Psoas muscle (tissue), 8 donors: ENCODE measurements around the gene QSOX2. TPM values are rescaled to one million over a fixed set of nuclear protein-coding genes. Genes with fewer than 3 reads are reported as not detected.

Experiments
- ATAC-seq, 4 donors: fragments of 200-7000 bp; cut with Tn5 transposase; one replicate each; pipeline ENCODE4 v1.9.1; 2020; ENCODE audit warnings: moderate library complexity in 3 of 4, mild to moderate bottlenecking in 2 of 4
- DNase-seq, 2 donors: peaks; one replicate each; pipeline ENCODE4 v3.0.0-alpha.2; 2020
- H3K27ac ChIP-seq: fragments of 200-600 bp; one replicate; pipeline ENCODE4 v1.8.0; 2022
- H3K27me3 ChIP-seq, 3 donors: fragments of 200-600 bp in 1 of 3; one replicate each; pipeline versions ENCODE4 v1.6.1 to v1.8.0; 2013 to 2022; ENCODE audit warnings: low read length in 2 of 3, mild to moderate bottlenecking in 2 of 3, moderate library complexity in 1 of 3; ENCODE audit not compliant: insufficient read depth in 3 of 3
- H3K36me3 ChIP-seq, 2 donors: fragments of 200-600 bp in 1 of 2; one replicate each; pipeline versions ENCODE4 v1.6.1 to v1.8.0; 2013 to 2022; ENCODE audit warnings: low read depth in 1 of 2, mild to moderate bottlenecking in 1 of 2, moderate library complexity in 1 of 2; ENCODE audit not compliant: insufficient read depth in 1 of 2
- H3K4me1 ChIP-seq: fragments of 200-600 bp; one replicate; pipeline ENCODE4 v1.8.0; 2022
- H3K4me3 ChIP-seq: fragments of 200-600 bp; one replicate; pipeline ENCODE4 v1.8.0; 2022; ENCODE audit warnings: mild to moderate bottlenecking
- H3K9me3 ChIP-seq: fragments of 200-600 bp; one replicate; pipeline ENCODE4 v1.8.0; 2022
- CTCF ChIP-seq: fragments of 200-600 bp; IDR thresholded peaks from one replicate; pipeline ENCODE4 v1.8.0; 2022; ENCODE audit warnings: antibody characterized with exemption
- WGBS, 3 donors: extraction: QIAGEN DNeasy Blood & Tissue Kit; methylation state at CpG; one replicate each; pipeline versions ENCODE4 v1.1.6 to v1.1.7; 2013; 5-methylcytosine and 5-hydroxymethylcytosine counted together
- intact Hi-C, 2 donors: fragments of 100-400 bp; cut with DNase I; formaldehyde crosslinking; loops; one replicate each; pipeline versions ENCODE4 v1.11.0 to v1.14.2; 2022
- polyA plus RNA-seq, 3 donors: library from polyadenylated mRNA; stranded (reverse); fragments of 200-250 nt; gene quantifications; one replicate each; pipeline ENCODE4 v1.2.3, GENCODE V29; 2013
- total RNA-seq, 4 donors: library from RNA; stranded (reverse); fragmentation: NEBNext Ultra II Directional in 2 of 4; extraction: Animal tissue kit (Norgen Biotek cat#: 25700) in 2 of 4; gene quantifications; one replicate each; pipeline versions ENCODE4 v1.2.1 to v1.2.4, GENCODE V29; 2021 to 2023
- donor health status: healthy with polysubstance abuse.
- donor health status: DM: no; HTN: no; CAD: no; lungs with moderate emphysema.
- donor health status: Bipolar disorder and iron deficiency.
- donor health status: healthy.
- donor health status: DM: yes; HTN: yes; CAD: no.
- donor health status: DM: no; HTN: no; CAD: no.
- donor health status: DM: no; HTN: no; CAD: no.
- donor health status: DM: yes; HTN: yes; CAD: no.

The QSOX2 gene
- total and polyA plus RNA-seq, 7 donors: 3.6 to 7.5 (median 5.6) TPM

GRCh38 chr9:136265561-136266355 lies 20.1 kb upstream of the QSOX2 start:
- no peak overlapping the region for H3K27ac ChIP-seq
- WGBS, 3 donors: 85 to 86% (median 85%) methylated on average over 17 of the region's 17 CpGs
- no peaks in the 10 kb centered on the region for H3K9me3 ChIP-seq
- DNase-seq (no peak), ATAC-seq (no peak)
- TF ChIP-seq CTCF: no peak
- no peaks in the 10 kb centered on the region for H3K36me3 ChIP-seq
- no peak overlapping the region for H3K4me3 ChIP-seq
- no peaks in the 10 kb centered on the region for H3K4me1 ChIP-seq
- peaks cover 0 to 56% (median 0%) of the 10 kb centered on the region in 3 donors for H3K27me3 ChIP-seq
- intact Hi-C loops: no loop called here

GRCh38 chr9:136264441-136265405 lies 19.1 kb upstream of the QSOX2 start:
- Histone ChIP-seq H3K27ac (no peak overlapping the region), H3K4me1 (no peaks in the 10 kb centered on the region), H3K9me3 (no peaks in the 10 kb centered on the region), H3K4me3 (no peak overlapping the region), H3K36me3 (no peaks in the 10 kb centered on the region), H3K27me3 (peaks cover 0 to 49% (median 0%) of the 10 kb centered on the region in 3 donors)
- no peak for DNase-seq
- TF ChIP-seq CTCF: no peak
- 81 to 82% (median 81%) methylated on average over 23 to 24 of the region's 24 CpGs for WGBS, 3 donors
- intact Hi-C loops: no loop called here
- ATAC-seq: no peak

GRCh38 chr9:136264031-136264430 lies 18.4 kb upstream of the QSOX2 start:
- Histone ChIP-seq H3K27ac (no peak overlapping the region), H3K36me3 (no peaks in the 10 kb centered on the region), H3K4me3 (no peak overlapping the region), H3K27me3 (peaks cover 0 to 42% (median 0%) of the 10 kb centered on the region in 3 donors), H3K4me1 (no peaks in the 10 kb centered on the region), H3K9me3 (no peaks in the 10 kb centered on the region)
- no peak for TF ChIP-seq CTCF
- ATAC-seq: no peak
- intact Hi-C loops: no loop called here
- DNase-seq: no peak
- WGBS, 3 donors: 77 to 78% (median 77%) methylated on average over 18 to 19 of the region's 19 CpGs

- no peaks in the 10 kb centered on the region for H3K4me1 ChIP-seq
- no peak overlapping the region for H3K27ac ChIP-seq
- intact Hi-C loops: no loop called here
- peaks cover 0 to 38% (median 6%) of the 10 kb centered on the region in 3 donors for H3K27me3 ChIP-seq
- no peaks in the 10 kb centered on the region for H3K36me3 ChIP-seq
- no peak overlapping the region for H3K4me3 ChIP-seq
- WGBS, 3 donors: 85 to 100% (median 88%) methylated on average over 3 to 6 of the region's 6 CpGs
- no peaks in the 10 kb centered on the region for H3K9me3 ChIP-seq
- ATAC-seq (no peak), DNase-seq (no peak)
- no peak for TF ChIP-seq CTCF
Observed at GRCh38 chr9:136262671-136263178, 17.1 kb upstream of the QSOX2 start.
